Loucy (cell line): ENCODE data around the gene TSPAN3.

Experiments used
- H2AFZ ChIP-seq: fragments of 200-600 bp; sonication (generic); 2 replicates; pipeline ENCODE4 v1.6.0; 2016; ENCODE audit warnings: antibody characterized with exemption, mild to moderate bottlenecking, low read length, moderate library complexity
- H3F3A ChIP-seq: fragments of 200-600 bp; 2 replicates; pipeline ENCODE4 v1.6.0; 2016; ENCODE audit warnings: antibody characterized with exemption, low read depth, mild to moderate bottlenecking
- H3K27me3 ChIP-seq: fragments of 200-600 bp; sonication (generic); 2 replicates; pipeline ENCODE4 v1.6.1; 2014; ENCODE audit warnings: low read length, mild to moderate bottlenecking; ENCODE audit not compliant: insufficient read depth, poor library complexity, severe bottlenecking
- H3K36me3 ChIP-seq: fragments of 200-600 bp; sonication (generic); 2 replicates; pipeline ENCODE4 v1.6.1; 2016; ENCODE audit warnings: low read length; ENCODE audit not compliant: insufficient read depth
- H3K4me1 ChIP-seq: fragments of 200-600 bp; sonication (generic); 2 replicates; pipeline ENCODE4 v1.5.1; 2014; ENCODE audit warnings: low read length, mild to moderate bottlenecking; ENCODE audit not compliant: insufficient read depth, poor library complexity, severe bottlenecking
- H3K4me2 ChIP-seq: fragments of 200-600 bp; sonication (generic); 2 replicates; pipeline ENCODE4 v1.6.0; 2014; ENCODE audit warnings: antibody characterized with exemption, low read length, low read depth, mild to moderate bottlenecking; ENCODE audit not compliant: poor library complexity, severe bottlenecking
- H3K4me3 ChIP-seq: fragments of 200-600 bp; sonication (generic); 2 replicates; pipeline ENCODE4 v1.5.1; 2014; ENCODE audit warnings: low read length, mild to moderate bottlenecking, mixed read lengths; ENCODE audit not compliant: poor library complexity, severe bottlenecking
- H3K79me2 ChIP-seq: fragments of 200-600 bp; sonication (generic); 2 replicates; pipeline ENCODE4 v1.6.1; 2014; ENCODE audit warnings: low read length; ENCODE audit not compliant: insufficient read depth
- H3K9ac ChIP-seq: fragments of 200-600 bp; sonication (generic); 2 replicates; pipeline ENCODE4 v1.6.0; 2014; ENCODE audit warnings: mild to moderate bottlenecking, low read depth, low read length, moderate library complexity; ENCODE audit not compliant: poor library complexity, severe bottlenecking
- H3K9me2 ChIP-seq: fragments of 200-600 bp; sonication (generic); replicated peaks from 2 replicates; pipeline ENCODE4 v1.6.1; 2016; ENCODE audit warnings: low read depth, low read length, mixed read lengths
- H3K9me3 ChIP-seq: fragments of 200-600 bp; sonication (generic); 2 replicates; pipeline ENCODE4 v1.6.1; 2014; ENCODE audit warnings: mild to moderate bottlenecking, antibody characterized with exemption, low read length, low read depth; ENCODE audit not compliant: insufficient read depth
- H4K20me1 ChIP-seq: fragments of 200-600 bp; sonication (generic); 2 replicates; pipeline ENCODE4 v1.6.0; 2014; ENCODE audit warnings: antibody characterized with exemption, low read length, mild to moderate bottlenecking; ENCODE audit not compliant: insufficient read depth, poor library complexity, severe bottlenecking
- EZH2phosphoT487 ChIP-seq: fragments of 200-600 bp; IDR thresholded peaks from 2 replicates; pipeline ENCODE4 v1.6.1; 2018; ENCODE audit warnings: antibody characterized with exemption, mild to moderate bottlenecking, moderate library complexity, borderline replicate concordance
- TF ChIP-seq, protein P1 (sequence below): fragments of 200-600 bp; sonication (generic); conservative IDR thresholded peaks from 2 replicates; pipeline ENCODE4 v1.5.1; 2014; ENCODE audit warnings: mild to moderate bottlenecking, antibody characterized with exemption, low read length

Gene TSPAN3

DNA sequence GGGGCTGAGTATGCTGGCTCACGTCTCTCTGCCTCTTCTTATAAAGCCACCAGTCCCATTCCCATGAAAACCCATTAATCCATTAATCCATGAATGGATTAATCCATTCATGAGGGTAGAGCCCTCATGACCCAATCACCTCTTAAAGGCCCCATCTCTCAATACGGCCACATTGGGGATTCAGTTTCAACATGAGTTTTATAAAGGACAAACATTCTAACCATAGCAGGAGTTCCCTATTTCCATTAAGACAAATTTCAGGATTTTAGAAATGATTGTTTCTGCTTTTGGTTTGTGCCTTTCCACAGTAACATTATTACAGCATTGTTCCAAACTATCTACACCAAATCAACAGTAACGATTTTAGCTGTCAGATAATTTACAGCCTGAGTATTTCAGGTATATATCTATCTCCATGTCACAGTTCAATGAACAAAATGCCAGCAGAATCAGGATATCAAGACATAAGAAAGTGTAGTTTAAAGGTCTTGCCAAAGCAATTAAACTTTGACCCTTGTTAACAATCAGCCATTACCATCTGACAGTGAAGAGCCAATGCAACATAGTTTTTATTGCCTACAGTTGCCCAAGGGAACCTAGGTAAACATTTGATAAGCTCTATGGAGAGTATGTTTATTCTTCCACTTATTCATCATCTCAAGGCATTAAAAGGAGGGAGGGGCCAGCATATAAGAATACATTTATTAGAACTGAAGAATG lies 3.8 kb downstream of the TSPAN3 start:
- peak overlapping the region; percentile 85 for H3K4me2 ChIP-seq
- TF ChIP-seq, protein P1, sequence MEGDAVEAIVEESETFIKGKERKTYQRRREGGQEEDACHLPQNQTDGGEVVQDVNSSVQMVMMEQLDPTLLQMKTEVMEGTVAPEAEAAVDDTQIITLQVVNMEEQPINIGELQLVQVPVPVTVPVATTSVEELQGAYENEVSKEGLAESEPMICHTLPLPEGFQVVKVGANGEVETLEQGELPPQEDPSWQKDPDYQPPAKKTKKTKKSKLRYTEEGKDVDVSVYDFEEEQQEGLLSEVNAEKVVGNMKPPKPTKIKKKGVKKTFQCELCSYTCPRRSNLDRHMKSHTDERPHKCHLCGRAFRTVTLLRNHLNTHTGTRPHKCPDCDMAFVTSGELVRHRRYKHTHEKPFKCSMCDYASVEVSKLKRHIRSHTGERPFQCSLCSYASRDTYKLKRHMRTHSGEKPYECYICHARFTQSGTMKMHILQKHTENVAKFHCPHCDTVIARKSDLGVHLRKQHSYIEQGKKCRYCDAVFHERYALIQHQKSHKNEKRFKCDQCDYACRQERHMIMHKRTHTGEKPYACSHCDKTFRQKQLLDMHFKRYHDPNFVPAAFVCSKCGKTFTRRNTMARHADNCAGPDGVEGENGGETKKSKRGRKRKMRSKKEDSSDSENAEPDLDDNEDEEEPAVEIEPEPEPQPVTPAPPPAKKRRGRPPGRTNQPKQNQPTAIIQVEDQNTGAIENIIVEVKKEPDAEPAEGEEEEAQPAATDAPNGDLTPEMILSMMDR: no peak
- no peak for TF ChIP-seq EZH2phosphoT487
- peaks cover 72% of the 10 kb centered on the region for H4K20me1 ChIP-seq
- no peaks in the 10 kb centered on the region for H3K9me2 ChIP-seq
- no peaks in the 10 kb centered on the region for H3F3A ChIP-seq
- H3K4me1 ChIP-seq: peaks cover 50% of the 10 kb centered on the region
- no peak overlapping the region for H2AFZ ChIP-seq
- H3K79me2 ChIP-seq: peaks cover 80% of the 10 kb centered on the region
- H3K36me3 ChIP-seq: no peaks in the 10 kb centered on the region
- H3K4me3 ChIP-seq: peak overlapping the region; percentile 80
- no peaks in the 10 kb centered on the region for H3K9me3 ChIP-seq
- H3K27me3 ChIP-seq: no peaks in the 10 kb centered on the region
- no peak overlapping the region for H3K9ac ChIP-seq

DNA sequence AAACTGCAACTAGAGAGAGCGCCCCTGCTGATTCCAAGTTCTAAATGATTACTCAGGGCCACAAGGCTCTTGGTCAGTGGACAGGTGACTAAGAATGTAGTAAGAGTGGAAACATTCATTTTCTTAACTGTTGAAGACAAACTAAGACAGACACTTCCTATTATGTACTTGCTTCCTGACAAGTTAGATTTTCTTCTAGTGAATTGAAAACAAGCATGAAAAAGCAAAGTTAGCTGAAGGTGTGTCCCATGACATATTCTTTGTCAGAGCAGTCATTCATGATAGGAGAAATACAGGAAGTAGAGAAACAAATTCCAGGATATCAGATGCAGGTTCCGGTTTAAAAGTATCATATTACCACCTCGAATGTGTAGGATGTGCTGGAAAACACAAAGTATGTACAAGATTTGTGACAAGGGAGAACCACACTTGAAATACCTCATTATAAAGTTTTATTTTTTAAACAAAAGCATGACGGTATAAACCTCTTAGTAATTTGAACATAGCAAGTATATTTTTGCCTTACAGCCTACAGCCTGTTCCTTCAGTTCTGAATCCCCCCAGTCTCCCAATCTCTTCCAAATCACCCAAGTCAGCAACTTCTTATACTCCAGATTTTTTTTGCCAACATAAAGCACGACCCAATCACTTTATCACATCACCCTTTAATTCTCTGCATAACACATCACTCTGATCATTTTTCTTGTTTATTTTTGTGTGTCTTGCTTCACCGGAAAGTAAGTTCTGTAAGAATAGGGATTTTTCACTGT lies 6.2 kb downstream of the TSPAN3 start:
- Histone ChIP-seq H3F3A (no peaks in the 10 kb centered on the region), H3K27me3 (no peaks in the 10 kb centered on the region), H3K9ac (no peak overlapping the region), H3K36me3 (no peaks in the 10 kb centered on the region), H4K20me1 (peaks cover 73% of the 10 kb centered on the region), H3K79me2 (peaks cover 89% of the 10 kb centered on the region), H3K4me2 (peak overlapping the region; percentile 14), H3K9me2 (no peaks in the 10 kb centered on the region), H3K4me3 (peak overlapping the region; percentile 14), H3K4me1 (peaks cover 52% of the 10 kb centered on the region), H2AFZ (no peak overlapping the region), H3K9me3 (no peaks in the 10 kb centered on the region)
- TF ChIP-seq EZH2phosphoT487: no peak
- TF ChIP-seq, protein P1: no peak

DNA sequence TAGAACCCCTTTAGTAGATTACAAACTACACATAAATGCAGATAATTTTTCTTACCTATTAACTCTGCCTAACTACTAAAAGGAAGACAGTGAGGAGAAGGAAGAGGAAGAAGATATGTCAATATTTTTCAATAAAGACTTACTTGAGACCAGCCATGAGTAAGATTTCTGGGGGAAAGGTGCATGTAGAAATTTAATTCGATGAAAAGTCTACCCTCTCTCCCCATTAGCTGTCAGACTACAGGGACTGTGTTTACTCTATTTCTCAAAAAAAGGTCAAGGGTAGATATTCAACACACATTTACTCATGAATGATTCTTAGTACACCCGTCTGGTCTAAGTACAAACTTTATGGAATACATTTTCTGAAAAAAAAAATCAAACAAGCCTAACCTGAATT lies 6.8 kb downstream of the TSPAN3 start:
- peak overlapping the region; percentile 14 for H3K4me2 ChIP-seq
- H3K9me2 ChIP-seq: no peaks in the 10 kb centered on the region
- TF ChIP-seq, protein P1: no peak
- no peak for TF ChIP-seq EZH2phosphoT487

More for the DNA sequence above, 6.8 kb downstream of the TSPAN3 start:
- Histone ChIP-seq H3K4me3 (no peak overlapping the region), H3K79me2 (peaks cover 87% of the 10 kb centered on the region), H3K4me1 (peaks cover 48% of the 10 kb centered on the region), H3K9me3 (no peaks in the 10 kb centered on the region), H3K36me3 (no peaks in the 10 kb centered on the region), H4K20me1 (peaks cover 66% of the 10 kb centered on the region), H3K27me3 (no peaks in the 10 kb centered on the region), H2AFZ (no peak overlapping the region), H3F3A (no peaks in the 10 kb centered on the region), H3K9ac (no peak overlapping the region)
